LHCN-M2 (cell line): ENCODE results near the gene RASAL2. TPM values are rescaled to one million over a fixed set of nuclear protein-coding genes. Genes with fewer than 3 reads are reported as not detected.
"Not testable (repeated sequence)": the region's sequence is repeated elsewhere in the genome, so short reads cannot be mapped to it uniquely, and the experiment has no call there.

Experiments used
- DNase-seq: peaks from one replicate; pipeline ENCODE4 v3.0.0-alpha.2; 2012; ENCODE audit warnings: low read depth
- total RNA-seq: library from RNA; depleted of rRNA; stranded (reverse); fragments of >200 nt; gene quantifications from 2 replicates; pipeline ENCODE4 v1.2.3, GENCODE V29; 2014

The RASAL2 gene
- total RNA-seq, 1 experiment from 2014 or later = 33.0 TPM

GRCh38 chr1:178230881-178231409 is 137.0 kb downstream of the RASAL2 start:
- DNase-seq = no peak

GRCh38 chr1:178232108-178232507 is 138.2 kb downstream of the RASAL2 start:
- DNase-seq = no peak

- DNase-seq = peak; percentile 79
Measured at GRCh38 chr1:178232949-178233348, 139.0 kb downstream of the RASAL2 start.

- DNase-seq = no peak
Measured at GRCh38 chr1:178237121-178237520, 143.2 kb downstream of the RASAL2 start.

- DNase-seq = peak; percentile 99
Measured at GRCh38 chr1:178238722-178239510, 145.0 kb downstream of the RASAL2 start.

- peak; percentile 57 for DNase-seq
Measured at GRCh38 chr1:178241057-178241456, 147.2 kb downstream of the RASAL2 start.

- peak; percentile 22 for DNase-seq
Measured at GRCh38 chr1:178241837-178242236, 147.9 kb downstream of the RASAL2 start.

- no peak for DNase-seq
Measured at GRCh38 chr1:178243119-178243518, 149.2 kb downstream of the RASAL2 start.

- no peak for DNase-seq
Measured at GRCh38 chr1:178243890-178244289, 150.0 kb downstream of the RASAL2 start.

GRCh38 chr1:178248284-178248683 is 154.4 kb downstream of the RASAL2 start:
- DNase-seq = not testable (repeated sequence)

GRCh38 chr1:178253581-178253980 is 159.7 kb downstream of the RASAL2 start:
- DNase-seq = not testable (repeated sequence)

GRCh38 chr1:178254433-178254832 is 160.5 kb downstream of the RASAL2 start:
- no peak for DNase-seq

- no peak for DNase-seq
Measured at GRCh38 chr1:178258536-178258935, 164.6 kb downstream of the RASAL2 start.

- peak; percentile 60 for DNase-seq
Measured at GRCh38 chr1:178262120-178262500, 168.2 kb downstream of the RASAL2 start.

GRCh38 chr1:178263341-178263740 is 169.4 kb downstream of the RASAL2 start:
- no peak for DNase-seq

- no peak for DNase-seq
Measured at GRCh38 chr1:178266113-178266512, 172.2 kb downstream of the RASAL2 start.

- DNase-seq = no peak
Measured at GRCh38 chr1:178266619-178267066, 172.7 kb downstream of the RASAL2 start.

- DNase-seq = peak; percentile 42
Measured at GRCh38 chr1:178267646-178268094, 173.8 kb downstream of the RASAL2 start.

GRCh38 chr1:178271471-178271870 is 177.6 kb downstream of the RASAL2 start:
- no peak for DNase-seq

GRCh38 chr1:178273707-178274410 is 180.0 kb downstream of the RASAL2 start:
- peak; percentile 62 for DNase-seq

- DNase-seq = no peak
Measured at GRCh38 chr1:178275049-178275448, 181.1 kb downstream of the RASAL2 start.

- DNase-seq = no peak
Measured at GRCh38 chr1:178275553-178275952, 181.6 kb downstream of the RASAL2 start.
